Motor neuron (in vitro differentiated cells): ENCODE data around the gene MLPH. TPM values are rescaled to one million over a fixed set of nuclear protein-coding genes. Genes with fewer than 3 reads are reported as not detected.
A peak's percentile ranks its signal among the peaks of the same experiment; 100 is the strongest.
"Not testable (repeated sequence)": the region's sequence is repeated elsewhere in the genome, so short reads cannot be mapped to it uniquely, and the experiment has no call there.

Experiments used
- ATAC-seq, 8 experiments: fragments of 200-7000 bp; cut with Tn5 transposase; replicated peaks in 6 of 8; 2 replicates each; pipeline ENCODE4 v1.8.0; 2021; ENCODE audit warnings: mild to moderate bottlenecking in 8 of 8, moderate library complexity in 8 of 8
- H3K27ac ChIP-seq, 2 donors: fragments of 250-450 bp; sonication (Bioruptor Pico); 2 replicates each; pipeline ENCODE4 v1.9.0; 2021; ENCODE audit warnings: antibody characterized with exemption in 2 of 2, mild to moderate bottlenecking in 2 of 2, moderate library complexity in 1 of 2
- H3K4me1 ChIP-seq, 2 donors: fragments of 250-450 bp; sonication (Bioruptor Pico); replicated peaks in 1 of 2; 2 replicates each; pipeline ENCODE4 v1.6.1; 2021; ENCODE audit warnings: antibody characterized with exemption in 2 of 2, mild to moderate bottlenecking in 2 of 2, moderate library complexity in 1 of 2
- H3K4me3 ChIP-seq, 5 donors: fragments of 250-450 bp; sonication (Bioruptor Pico); 2 replicates each; pipeline ENCODE4 v1.9.0; 2021; ENCODE audit warnings: antibody characterized with exemption in 5 of 5, mild to moderate bottlenecking in 5 of 5, moderate library complexity in 4 of 5
- WGBS, 10 experiments: fragments of 450-650 bp; shearing (Covaris generic); methylation state at CpG; one replicate each; pipeline ENCODE4 v1.0.0; 2022; 5-methylcytosine and 5-hydroxymethylcytosine counted together
- in situ Hi-C, 9 experiments: fragments of 400-800 bp; cut with MboI; loops; one replicate each; pipeline ENCODE4 v1.15.0; 2021; ENCODE audit warnings: low sequenced_read_pairs in 9 of 9, low pct_unique_long_range_greater_than_20kb in 2 of 9; ENCODE audit not compliant: unreplicated experiment in 9 of 9
- total RNA-seq, 8 experiments: library from RNA; unstranded; fragments of 300-600 nt; gene quantifications; 2 replicates each; pipeline versions ENCODE4 v1.2.3 to v1.2.4, GENCODE V29; 2022

Gene MLPH
- total RNA-seq, 8 experiments from 2014 or later, result 0.11 to 1.3 (median 0.46) TPM; not detected in 1

GRCh38 chr2:237585590-237586221, 98.7 kb downstream of the MLPH start:
- no peak for ATAC-seq
- in situ Hi-C loops, result loop anchor here in 4 of 9 experiments (10.0 to 25.0 kb wide), 2 partner anchors 152 to 159 kb away; no protein-coding TSS in a partner anchor
- Histone ChIP-seq H3K4me1 (peaks cover 9 to 12% of the 10 kb centered on the region in 2 donors), H3K4me3 (no peak overlapping the region), H3K27ac (no peak overlapping the region)
- 75 to 92% methylated on average over 2 to 9 of the region's 15 CpGs; no CpG with 5 or more reads in 8 of the 10 experiments for WGBS, 10 experiments

- in situ Hi-C loops, result loop anchor here in 4 of 9 experiments (10.0 to 25.0 kb wide), 2 partner anchors 149 to 157 kb away; no protein-coding TSS in a partner anchor
- peaks cover 0 to 7% of the 10 kb centered on the region in 2 donors for H3K4me1 ChIP-seq
- H3K27ac ChIP-seq, result no peak overlapping the region
- no peak for ATAC-seq
- 81 to 94% (median 89%) methylated on average over 3 to 8 of the region's 9 CpGs; no CpG with 5 or more reads in 6 of the 10 experiments for WGBS, 10 experiments
- no peak overlapping the region for H3K4me3 ChIP-seq
Measured at GRCh38 chr2:237588044-237588696, 101.1 kb downstream of the MLPH start.

GRCh38 chr2:237590272-237591140, 103.5 kb downstream of the MLPH start, which contains the start of gene RAB17:
RAB17 (minus strand) TSS chr2:237590734; CDS start chr2:237586154, 4,580 bp downstream.
- peaks cover 20 to 23% of the 10 kb centered on the region in 2 donors for H3K4me1 ChIP-seq
- WGBS, 10 experiments, result 15 to 85% (median 53%) methylated on average over 1 to 7 of the region's 16 CpGs; no CpG with 5 or more reads in 2 of the 10 experiments

GRCh38 chr2:237591141-237591881, 104.3 kb downstream of the MLPH start:
- peak in 2 of 8 experiments; percentile 15 to 25 for ATAC-seq
- H3K27ac ChIP-seq, result no peak overlapping the region
- 47 to 100% (median 77%) methylated on average over 1 to 8 of the region's 19 CpGs; no CpG with 5 or more reads in 4 of the 10 experiments for WGBS, 10 experiments
- H3K4me1 ChIP-seq, result peaks cover 20 to 23% of the 10 kb centered on the region in 2 donors
- no peak overlapping the region for H3K4me3 ChIP-seq
- in situ Hi-C loops, result loop anchor here in 2 of 9 experiments (25.0 kb wide), 1 partner anchor 146 kb away; no protein-coding TSS in a partner anchor

More at GRCh38 chr2:237590272-237591140, 103.5 kb downstream of the MLPH start, which contains the start of gene RAB17:
- in situ Hi-C loops, result loop anchor here in 2 of 9 experiments (25.0 kb wide), 1 partner anchor 147 kb away; no protein-coding TSS in a partner anchor
- ATAC-seq, result peak; percentile 5 to 90 (median 60)
- no peak within 1 kb of the TSS for H3K4me3 ChIP-seq
- no peak within 1 kb of the TSS for H3K27ac ChIP-seq

GRCh38 chr2:237592425-237592980, 105.5 kb downstream of the MLPH start:
- in situ Hi-C loops, result loop anchor here in 2 of 9 experiments (25.0 kb wide), 1 partner anchor 145 kb away; no protein-coding TSS in a partner anchor

GRCh38 chr2:237593036-237593435, 106.0 kb downstream of the MLPH start:
- ATAC-seq, result no peak
- H3K4me3 ChIP-seq, result no peak overlapping the region
- WGBS, 10 experiments, result 27 to 86% (median 85%) methylated on average over 3 to 6 of the region's 10 CpGs; no CpG with 5 or more reads in 7 of the 10 experiments
- peaks cover 20 to 23% of the 10 kb centered on the region in 2 donors for H3K4me1 ChIP-seq
- no peak overlapping the region for H3K27ac ChIP-seq
- in situ Hi-C loops, result loop anchor here in 2 of 9 experiments (25.0 kb wide), 1 partner anchor 144 kb away; no protein-coding TSS in a partner anchor

More at GRCh38 chr2:237592425-237592980, 105.5 kb downstream of the MLPH start:
- no peak for ATAC-seq
- Histone ChIP-seq H3K4me1 (peaks cover 20 to 23% of the 10 kb centered on the region in 2 donors), H3K4me3 (no peak overlapping the region), H3K27ac (no peak overlapping the region)
- 68 to 100% (median 85%) methylated on average over 1 to 8 of the region's 18 CpGs; no CpG with 5 or more reads in 4 of the 10 experiments for WGBS, 10 experiments

GRCh38 chr2:237593596-237594320, 106.7 kb downstream of the MLPH start:
- 52 to 93% (median 67%) methylated on average over 3 to 9 of the region's 17 CpGs; no CpG with 5 or more reads in 5 of the 10 experiments for WGBS, 10 experiments
- Histone ChIP-seq H3K4me3 (no peak overlapping the region), H3K27ac (no peak overlapping the region)

GRCh38 chr2:237594514-237594871, 107.4 kb downstream of the MLPH start:
- peak in 1 of 8 experiments; percentile 42 for ATAC-seq
- H3K27ac ChIP-seq, result no peak overlapping the region
- in situ Hi-C loops, result loop anchor here in 2 of 9 experiments (25.0 kb wide), 1 partner anchor 143 kb away; no protein-coding TSS in a partner anchor

More at GRCh38 chr2:237593596-237594320, 106.7 kb downstream of the MLPH start:
- peak in 5 of 8 experiments; percentile 56 to 97 (median 87) for ATAC-seq
- H3K4me1 ChIP-seq, result peaks cover 20 to 23% of the 10 kb centered on the region in 2 donors
- in situ Hi-C loops, result loop anchor here in 2 of 9 experiments (25.0 kb wide), 1 partner anchor 144 kb away; no protein-coding TSS in a partner anchor

GRCh38 chr2:237595829-237596519, 108.9 kb downstream of the MLPH start:
- H3K27ac ChIP-seq, H3K4me3 ChIP-seq: not testable (repeated sequence)
- in situ Hi-C loops, result loop anchor here in 2 of 9 experiments (25.0 kb wide), 1 partner anchor 141 kb away; no protein-coding TSS in a partner anchor
- WGBS, 10 experiments, result 66 to 100% (median 100%) methylated on average over 1 to 4 of the region's 5 CpGs; no CpG with 5 or more reads in 3 of the 10 experiments
- H3K4me1 ChIP-seq, result peaks cover 16 to 20% of the 10 kb centered on the region in 2 donors
- ATAC-seq, result peak in 1 of 8 experiments; percentile 45

More at GRCh38 chr2:237594514-237594871, 107.4 kb downstream of the MLPH start:
- WGBS, 10 experiments, result 67 to 92% (median 83%) methylated on average over 2 to 3 of the region's 5 CpGs; no CpG with 5 or more reads in 4 of the 10 experiments
- Histone ChIP-seq H3K4me3 (no peak overlapping the region), H3K4me1 (peaks cover 20 to 23% of the 10 kb centered on the region in 2 donors)

GRCh38 chr2:237596520-237597195, 109.6 kb downstream of the MLPH start:
- WGBS, 10 experiments, result 60 to 100% (median 86%) methylated on average over 1 to 7 of the region's 13 CpGs; no CpG with 5 or more reads in 2 of the 10 experiments

More at GRCh38 chr2:237596520-237597195, 109.6 kb downstream of the MLPH start:
- Histone ChIP-seq H3K4me1 (peaks cover 16 to 20% of the 10 kb centered on the region in 2 donors), H3K27ac (no peak overlapping the region), H3K4me3 (no peak overlapping the region)
- in situ Hi-C loops, result loop anchor here in 2 of 9 experiments (25.0 kb wide), 1 partner anchor 141 kb away; no protein-coding TSS in a partner anchor
- ATAC-seq, result peak in 2 of 8 experiments; percentile 14 to 68
